Measurements from ENCODE around the gene FARSB.
"Not testable (repeated sequence)": the region's sequence is repeated elsewhere in the genome, so short reads cannot be mapped to it uniquely, and the experiment has no call there.

FARSB gene

GRCh38 chr2:222655787-222656525 is at the start of gene FARSB:
Gene FARSB, minus strand, starts transcription at chr2:222656092. Its CDS starts 19 bp downstream, at chr2:222656073.
- peak; percentile 94 for DNase-seq

- DNase-seq, result no peak
Measured at GRCh38 chr2:222703886-222704285, 48.0 kb upstream of the FARSB start.

GRCh38 chr2:222703091-222703490 is 47.2 kb upstream of the FARSB start:
- DNase-seq, result no peak

GRCh38 chr2:222701721-222702131 is 45.8 kb upstream of the FARSB start:
- DNase-seq, result no peak

- no peak for DNase-seq
Measured at GRCh38 chr2:222701233-222701632, 45.3 kb upstream of the FARSB start.

GRCh38 chr2:222698276-222698675 is 42.4 kb upstream of the FARSB start:
- no peak for DNase-seq

GRCh38 chr2:222693837-222694236 is 37.9 kb upstream of the FARSB start:
- no peak for DNase-seq

GRCh38 chr2:222693413-222693812 is 37.5 kb upstream of the FARSB start:
- not testable (repeated sequence) for DNase-seq

- DNase-seq, result peak; percentile 75
Measured at GRCh38 chr2:222690564-222691200, 34.8 kb upstream of the FARSB start.

GRCh38 chr2:222689322-222689721 is 33.4 kb upstream of the FARSB start:
- no peak for DNase-seq

GRCh38 chr2:222688917-222689316 is 33.0 kb upstream of the FARSB start:
- no peak for DNase-seq

GRCh38 chr2:222686086-222686750 is 30.3 kb upstream of the FARSB start:
- DNase-seq, result no peak

GRCh38 chr2:222683805-222684204 is 27.9 kb upstream of the FARSB start:
- DNase-seq, result no peak

GRCh38 chr2:222677981-222678380 is 22.1 kb upstream of the FARSB start:
- no peak for DNase-seq

GRCh38 chr2:222673883-222674282 is 18.0 kb upstream of the FARSB start:
- DNase-seq, result no peak

GRCh38 chr2:222673273-222673672 is 17.4 kb upstream of the FARSB start:
- no peak for DNase-seq

- DNase-seq, result no peak
Measured at GRCh38 chr2:222672068-222672401, 16.1 kb upstream of the FARSB start.

- DNase-seq, result no peak
Measured at GRCh38 chr2:222671259-222672067, 15.6 kb upstream of the FARSB start, which contains the start of gene MOGAT1. Gene MOGAT1, plus strand, starts transcription at chr2:222671658. Its CDS starts 128 bp downstream, at chr2:222671786.

GRCh38 chr2:222670191-222671038 is 14.5 kb upstream of the FARSB start:
- no peak for DNase-seq

- no peak for DNase-seq
Measured at GRCh38 chr2:222669353-222669752, 13.5 kb upstream of the FARSB start.

GRCh38 chr2:222668494-222669154 is 12.7 kb upstream of the FARSB start:
- DNase-seq, result no peak

- no peak for DNase-seq
Measured at GRCh38 chr2:222663479-222663878, 7.6 kb upstream of the FARSB start.
